ENCODE measurements around the gene DMRTB1. TPM values are rescaled to one million over a fixed set of nuclear protein-coding genes. Genes with fewer than 3 reads are reported as not detected.

The DMRTB1 gene
- total RNA-seq, 1 donor from 2014 or later, result not detected

DNA sequence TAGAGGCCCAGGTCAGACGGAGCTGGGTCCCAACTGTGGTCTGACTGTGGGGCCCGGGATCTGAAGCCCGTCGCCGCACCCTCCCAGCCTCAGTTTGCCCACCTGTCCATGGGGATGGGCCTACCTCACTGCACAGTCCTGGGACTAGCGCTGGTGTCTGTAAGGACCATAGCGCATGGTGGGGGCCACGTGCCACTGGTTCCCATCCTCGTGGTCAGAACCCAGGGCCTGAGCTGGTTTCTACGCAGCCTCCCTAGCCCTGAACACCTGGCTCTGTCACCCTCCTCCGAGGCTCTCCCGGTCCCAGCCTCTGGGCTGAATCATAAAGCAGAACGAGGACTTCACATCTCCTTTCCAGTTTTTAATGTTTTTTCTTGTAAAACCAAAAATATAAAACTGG, 46.7 kb downstream of the DMRTB1 start:
- H3K27ac ChIP-seq, result no peak overlapping the region
- no peak overlapping the region for H3K4me3 ChIP-seq
- TF ChIP-seq, protein P1, sequence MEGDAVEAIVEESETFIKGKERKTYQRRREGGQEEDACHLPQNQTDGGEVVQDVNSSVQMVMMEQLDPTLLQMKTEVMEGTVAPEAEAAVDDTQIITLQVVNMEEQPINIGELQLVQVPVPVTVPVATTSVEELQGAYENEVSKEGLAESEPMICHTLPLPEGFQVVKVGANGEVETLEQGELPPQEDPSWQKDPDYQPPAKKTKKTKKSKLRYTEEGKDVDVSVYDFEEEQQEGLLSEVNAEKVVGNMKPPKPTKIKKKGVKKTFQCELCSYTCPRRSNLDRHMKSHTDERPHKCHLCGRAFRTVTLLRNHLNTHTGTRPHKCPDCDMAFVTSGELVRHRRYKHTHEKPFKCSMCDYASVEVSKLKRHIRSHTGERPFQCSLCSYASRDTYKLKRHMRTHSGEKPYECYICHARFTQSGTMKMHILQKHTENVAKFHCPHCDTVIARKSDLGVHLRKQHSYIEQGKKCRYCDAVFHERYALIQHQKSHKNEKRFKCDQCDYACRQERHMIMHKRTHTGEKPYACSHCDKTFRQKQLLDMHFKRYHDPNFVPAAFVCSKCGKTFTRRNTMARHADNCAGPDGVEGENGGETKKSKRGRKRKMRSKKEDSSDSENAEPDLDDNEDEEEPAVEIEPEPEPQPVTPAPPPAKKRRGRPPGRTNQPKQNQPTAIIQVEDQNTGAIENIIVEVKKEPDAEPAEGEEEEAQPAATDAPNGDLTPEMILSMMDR (IDR thresholded peaks at IDR 0.05), result no peak
- ATAC-seq, result no peak
- intact Hi-C loops (cut with DNase I), result no loop called here
- H3K9me3 ChIP-seq, result no peaks in the 10 kb centered on the region
- peaks cover 8% of the 10 kb centered on the region for H3K27me3 ChIP-seq (ENCODE audit: low read depth)
- H3K4me1 ChIP-seq, result no peaks in the 10 kb centered on the region
- DNase-seq, result no peak
- H3K36me3 ChIP-seq, result no peaks in the 10 kb centered on the region

DNA sequence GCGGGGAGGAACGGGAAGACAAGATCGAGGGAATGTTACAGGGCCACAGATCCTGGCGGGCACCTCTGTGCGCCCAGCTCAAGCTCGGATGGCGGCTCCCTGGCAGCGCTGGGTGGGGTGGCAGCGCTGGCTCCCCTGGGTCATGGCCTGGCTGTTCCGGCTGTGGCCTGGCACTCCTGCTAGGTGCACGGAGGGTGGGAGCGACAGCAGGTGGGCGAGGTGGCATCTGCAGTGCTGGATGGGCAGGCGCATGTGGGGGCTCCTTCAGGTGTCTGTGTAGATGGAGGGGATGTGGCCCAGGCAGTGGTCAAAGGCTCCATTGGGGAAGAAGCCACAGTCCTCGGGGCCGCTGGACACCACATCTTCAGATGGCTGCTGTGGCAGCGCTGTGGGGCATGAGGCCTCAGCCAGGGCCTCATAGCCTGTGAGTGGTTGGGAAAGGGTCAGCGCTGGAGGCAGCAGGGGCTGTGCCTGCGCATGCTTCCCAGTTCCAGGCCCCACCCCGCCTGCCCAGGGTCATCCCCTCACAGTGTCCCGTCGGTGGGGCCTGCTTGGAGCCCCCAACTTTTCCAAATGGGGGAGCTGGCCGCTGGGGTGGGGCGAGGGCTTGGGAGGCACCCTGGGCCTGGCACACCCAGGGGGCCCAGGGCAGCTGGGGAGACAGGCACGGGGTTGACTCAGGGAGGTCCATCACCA, 47.3 kb downstream of the DMRTB1 start:
- DNase-seq (no peak), ATAC-seq (no peak)
- Histone ChIP-seq H3K27me3 (ENCODE audit: low read depth) (peaks cover 2% of the 10 kb centered on the region), H3K4me1 (no peaks in the 10 kb centered on the region), H3K9me3 (no peaks in the 10 kb centered on the region), H3K27ac (no peak overlapping the region), H3K4me3 (no peak overlapping the region), H3K36me3 (no peaks in the 10 kb centered on the region)
- intact Hi-C loops (cut with DNase I), result no loop called here
- TF ChIP-seq, protein P1 (IDR thresholded peaks at IDR 0.05), result no peak

DNA sequence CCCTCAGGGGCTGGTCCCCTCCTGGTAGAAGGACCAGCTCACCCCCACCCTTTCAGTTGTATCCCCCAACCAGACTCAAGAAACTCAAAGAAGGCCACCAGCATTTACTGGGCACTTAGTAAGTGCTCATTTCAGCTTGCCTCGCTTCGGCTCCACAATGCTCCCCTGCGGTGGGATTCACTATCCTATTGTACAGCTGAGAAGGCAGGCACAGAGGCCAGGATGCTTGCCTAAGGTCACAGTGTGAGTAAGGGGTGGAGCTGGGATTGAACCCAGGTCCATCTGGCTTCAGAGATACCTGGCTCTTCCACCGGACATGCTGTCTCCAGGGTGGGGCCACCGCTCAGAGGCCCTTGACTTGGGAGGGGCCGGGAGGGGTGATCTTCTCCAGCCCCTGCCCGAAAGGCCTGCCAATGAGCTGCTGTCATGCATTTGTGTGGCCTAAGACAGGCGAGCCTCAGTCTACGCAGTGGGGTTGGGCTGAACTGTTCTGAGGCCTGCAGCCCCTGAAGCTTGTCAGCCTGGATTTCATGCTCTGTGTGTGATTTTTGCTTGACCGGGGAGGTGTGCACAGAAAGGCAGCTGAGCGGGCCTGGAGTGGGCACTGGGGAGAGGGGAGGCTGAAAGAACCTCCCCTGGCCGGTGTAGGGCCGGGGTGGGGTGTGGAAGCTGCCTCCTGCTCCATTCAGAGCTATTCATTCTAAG, 48.1 kb downstream of the DMRTB1 start:
- Histone ChIP-seq H3K27ac (no peak overlapping the region), H3K9me3 (no peaks in the 10 kb centered on the region), H3K36me3 (no peaks in the 10 kb centered on the region), H3K4me1 (no peaks in the 10 kb centered on the region), H3K4me3 (no peak overlapping the region), H3K27me3 (ENCODE audit: low read depth) (no peaks in the 10 kb centered on the region)
- TF ChIP-seq, protein P1 (IDR thresholded peaks at IDR 0.05), result no peak
- intact Hi-C loops (cut with DNase I), result no loop called here
- DNase-seq (no peak), ATAC-seq (no peak)

DNA sequence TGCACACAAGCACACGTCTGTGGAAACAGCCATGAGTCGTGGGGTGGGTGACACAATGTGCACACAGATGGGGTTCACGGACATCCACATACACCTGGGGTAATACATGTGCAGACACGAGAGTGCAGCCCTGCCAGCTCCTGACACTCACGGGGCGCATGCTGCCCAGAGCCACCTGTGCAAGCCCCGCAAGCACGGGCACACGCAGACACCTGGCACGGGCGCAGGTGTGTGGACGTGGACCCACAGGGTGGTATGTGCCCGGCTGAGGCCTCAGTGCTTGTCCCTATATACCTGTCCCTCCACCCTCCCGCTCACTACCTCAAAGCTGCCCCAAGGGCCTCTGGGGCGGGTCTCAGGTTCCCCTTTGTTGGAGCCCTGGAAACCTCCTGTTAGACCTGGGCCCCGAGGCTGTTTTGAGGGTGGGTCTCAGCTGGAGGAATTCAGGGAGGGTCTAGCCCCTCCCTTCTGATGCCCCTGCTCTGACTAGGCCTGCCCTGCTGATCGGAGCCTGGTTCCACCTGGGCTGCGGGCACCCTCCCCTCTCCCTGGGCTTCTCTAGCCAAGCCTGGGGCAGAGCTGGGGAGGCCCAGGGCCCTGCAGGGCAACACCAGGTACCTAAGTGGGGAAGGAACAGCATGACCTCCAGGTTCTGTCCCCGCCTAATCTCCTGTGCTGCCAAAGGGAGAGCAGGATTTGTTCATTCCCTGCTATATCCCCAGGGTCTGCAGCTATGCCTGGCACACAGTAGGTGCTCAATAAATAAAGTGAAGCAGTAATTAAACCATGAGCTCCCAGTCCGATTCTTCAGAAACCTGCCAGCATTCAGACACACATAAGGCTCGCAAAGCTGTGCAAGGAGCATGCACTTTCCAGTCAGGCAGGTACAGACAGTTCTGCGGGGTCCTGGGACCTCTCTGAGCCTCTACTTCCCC, 49.1 kb downstream of the DMRTB1 start:
- H3K9me3 ChIP-seq, result no peaks in the 10 kb centered on the region
- intact Hi-C loops (cut with DNase I), result no loop called here
- no peak for DNase-seq
- no peaks in the 10 kb centered on the region for H3K36me3 ChIP-seq
- no peaks in the 10 kb centered on the region for H3K27me3 ChIP-seq (ENCODE audit: low read depth)
- no peak overlapping the region for H3K4me3 ChIP-seq
- no peak for ATAC-seq
- H3K27ac ChIP-seq, result no peak overlapping the region
- TF ChIP-seq, protein P1 (IDR thresholded peaks at IDR 0.05), result no peak
- no peaks in the 10 kb centered on the region for H3K4me1 ChIP-seq

DNA sequence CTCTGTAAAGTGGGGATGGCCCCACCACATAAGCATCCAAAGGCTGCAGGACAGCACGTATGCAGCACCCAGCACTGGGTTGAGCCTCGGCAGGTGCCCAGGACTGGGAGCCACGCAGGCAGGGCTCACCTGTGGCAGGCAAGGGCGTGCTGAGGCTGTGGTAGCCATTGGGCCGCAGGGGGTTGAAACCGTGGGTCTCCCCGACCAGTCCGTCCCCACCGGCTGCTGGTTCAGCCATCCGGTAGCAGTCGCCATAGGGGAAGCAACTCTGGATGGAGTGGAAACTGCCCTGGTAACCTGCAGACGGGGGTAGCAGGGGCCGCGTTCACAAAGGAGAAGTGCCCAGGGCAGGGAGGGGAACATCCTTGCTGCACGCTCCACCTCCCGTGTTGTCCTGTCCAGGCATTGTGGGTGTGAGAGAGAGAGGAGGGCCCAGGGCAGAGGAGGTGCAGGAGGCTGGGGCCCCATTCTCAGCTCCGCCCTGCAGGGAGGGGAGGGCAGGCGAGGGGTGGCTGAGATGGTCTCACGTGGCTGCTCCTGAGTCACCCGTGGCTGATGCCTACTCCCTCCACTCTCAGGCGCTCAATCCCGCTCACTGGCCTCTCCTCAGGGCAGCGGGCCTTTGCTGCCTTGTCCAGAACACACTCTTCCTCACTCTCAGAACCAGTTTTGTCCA, 49.9 kb downstream of the DMRTB1 start:
- Histone ChIP-seq H3K9me3 (no peaks in the 10 kb centered on the region), H3K27ac (no peak overlapping the region), H3K4me1 (no peaks in the 10 kb centered on the region), H3K4me3 (no peak overlapping the region), H3K27me3 (ENCODE audit: low read depth) (no peaks in the 10 kb centered on the region), H3K36me3 (no peaks in the 10 kb centered on the region)
- intact Hi-C loops (cut with DNase I), result no loop called here
- TF ChIP-seq, protein P1 (IDR thresholded peaks at IDR 0.05), result no peak
- ATAC-seq (peak; percentile 43 to 56), DNase-seq (no peak)

Data from lower lobe of right lung (tissue), 2 donors.